Type B pancreatic cell (in vitro differentiated cells): Measurements from ENCODE around the gene THBS1. TPM values are rescaled to one million over a fixed set of nuclear protein-coding genes. Genes with fewer than 3 reads are reported as not detected.

Experiments used
- DNase-seq: peaks from one replicate; pipeline ENCODE4 v3.0.0; 2021; ENCODE audit warnings: mixed read lengths; ENCODE audit not compliant: unreplicated experiment; ENCODE audit errors: extremely low spot score
- H3K27ac Mint-ChIP-seq: 2 replicates; pipeline ENCODE4 v1.8.0; 2021; ENCODE audit warnings: mild to moderate bottlenecking, mixed read lengths
- H3K27me3 Mint-ChIP-seq: 2 replicates; pipeline ENCODE4 v1.8.0; 2021; ENCODE audit warnings: mixed read lengths
- H3K36me3 Mint-ChIP-seq: 2 replicates; pipeline ENCODE4 v1.8.0; 2021; ENCODE audit warnings: mixed read lengths
- H3K4me1 Mint-ChIP-seq: one replicate; pipeline ENCODE4 v1.8.0; 2021; ENCODE audit warnings: mixed read lengths; ENCODE audit not compliant: unreplicated experiment
- H3K4me3 Mint-ChIP-seq: 2 replicates; pipeline ENCODE4 v1.8.0; 2021; ENCODE audit warnings: mild to moderate bottlenecking, mixed read lengths
- H3K9me3 Mint-ChIP-seq: 2 replicates; pipeline ENCODE4 v1.8.0; 2021; ENCODE audit warnings: mixed read lengths
- CTCF ChIP-seq: fragments of 200-600 bp; sonication (generic); conservative IDR thresholded peaks from 2 replicates; pipeline ENCODE4 v1.5.0; 2021; ENCODE audit warnings: antibody characterized with exemption, mild to moderate bottlenecking
- total RNA-seq: library from RNA; stranded (reverse); gene quantifications from 2 replicates; pipeline ENCODE4 v1.2.1, GENCODE V29; 2021; ENCODE audit warnings: low replicate concordance

THBS1 gene
- total RNA-seq, 1 donor from 2014 or later = 137 TPM

GRCh38 chr15:39621976-39622375, 41.1 kb downstream of the THBS1 start:
- Mint-ChIP-seq H3K36me3 (no peaks in the 10 kb centered on the region), H3K27ac (no peak overlapping the region), H3K4me3 (no peak overlapping the region), H3K27me3 (no peaks in the 10 kb centered on the region), H3K9me3 (no peaks in the 10 kb centered on the region), H3K4me1 (no peaks in the 10 kb centered on the region)
- no peak for TF ChIP-seq CTCF
- DNase-seq = no peak

- no peaks in the 10 kb centered on the region for H3K27me3 Mint-ChIP-seq
- peaks cover 6% of the 10 kb centered on the region for H3K4me1 Mint-ChIP-seq
- no peaks in the 10 kb centered on the region for H3K9me3 Mint-ChIP-seq
- H3K27ac Mint-ChIP-seq = no peak overlapping the region
- TF ChIP-seq CTCF = no peak
- DNase-seq = no peak
- no peak overlapping the region for H3K4me3 Mint-ChIP-seq
- H3K36me3 Mint-ChIP-seq = no peaks in the 10 kb centered on the region
Observed at GRCh38 chr15:39622660-39623516, 42.0 kb downstream of the THBS1 start.

- Mint-ChIP-seq H3K4me3 (no peak overlapping the region), H3K27ac (no peak overlapping the region)
- no peak for DNase-seq
Observed at GRCh38 chr15:39623529-39623931, 42.7 kb downstream of the THBS1 start.

GRCh38 chr15:39624806-39625205, 43.9 kb downstream of the THBS1 start:
- Mint-ChIP-seq H3K9me3 (no peaks in the 10 kb centered on the region), H3K27me3 (no peaks in the 10 kb centered on the region), H3K4me3 (no peak overlapping the region), H3K36me3 (no peaks in the 10 kb centered on the region), H3K27ac (no peak overlapping the region), H3K4me1 (peaks cover 10% of the 10 kb centered on the region)
- no peak for DNase-seq
- TF ChIP-seq CTCF = no peak

More at GRCh38 chr15:39623529-39623931, 42.7 kb downstream of the THBS1 start:
- H3K36me3 Mint-ChIP-seq = no peaks in the 10 kb centered on the region
- TF ChIP-seq CTCF = no peak
- H3K27me3 Mint-ChIP-seq = no peaks in the 10 kb centered on the region
- peaks cover 10% of the 10 kb centered on the region for H3K4me1 Mint-ChIP-seq
- no peaks in the 10 kb centered on the region for H3K9me3 Mint-ChIP-seq

- Mint-ChIP-seq H3K4me3 (no peak overlapping the region), H3K27me3 (no peaks in the 10 kb centered on the region), H3K9me3 (no peaks in the 10 kb centered on the region)
Observed at GRCh38 chr15:39625451-39625850, 44.6 kb downstream of the THBS1 start.

More at GRCh38 chr15:39625451-39625850, 44.6 kb downstream of the THBS1 start:
- no peak for TF ChIP-seq CTCF
- Mint-ChIP-seq H3K36me3 (no peaks in the 10 kb centered on the region), H3K4me1 (peaks cover 10% of the 10 kb centered on the region), H3K27ac (no peak overlapping the region)
- no peak for DNase-seq
